HUDEP-2 (cell line): ENCODE results near the gene YKT6.

Experiments
- DNase-seq, 76 experiments: peaks; one replicate each; lab custom pipeline; 2025; ENCODE audit not compliant: unreplicated experiment in 76 of 76; lab: John Stamatoyannopoulos, UW

The YKT6 gene

GRCh38 chr7:44229546-44230105 is 28.8 kb downstream of the YKT6 start:
- DNase-seq = no peak

- no peak for DNase-seq
These were observed 29.5 kb downstream of the YKT6 start for GRCh38 chr7:44230286-44230685.

GRCh38 chr7:44231088-44231487 is 30.3 kb downstream of the YKT6 start:
- DNase-seq = no peak

- no peak for DNase-seq
These were observed 31.6 kb downstream of the YKT6 start for GRCh38 chr7:44232396-44232795.

GRCh38 chr7:44232901-44233715 is 32.3 kb downstream of the YKT6 start:
- DNase-seq = no peak

GRCh38 chr7:44235066-44235465 is 34.3 kb downstream of the YKT6 start:
- no peak for DNase-seq

- DNase-seq = no peak
These were observed 35.0 kb downstream of the YKT6 start for GRCh38 chr7:44235582-44236332.

GRCh38 chr7:44236333-44236728 is 35.6 kb downstream of the YKT6 start:
- DNase-seq = no peak

- no peak for DNase-seq
These were observed 36.9 kb downstream of the YKT6 start for GRCh38 chr7:44237696-44238095.

GRCh38 chr7:44238116-44238695 is 37.4 kb downstream of the YKT6 start:
- DNase-seq = no peak

- no peak for DNase-seq
These were observed 38.6 kb downstream of the YKT6 start for GRCh38 chr7:44239361-44239760.

GRCh38 chr7:44240376-44240775 is 39.6 kb downstream of the YKT6 start:
- DNase-seq = no peak

- DNase-seq = peak in 63 of 76 experiments; percentile 4 to 72 (median 41)
These were observed 40.3 kb downstream of the YKT6 start for GRCh38 chr7:44240983-44241510.

- no peak for DNase-seq
These were observed 41.3 kb downstream of the YKT6 start for GRCh38 chr7:44242091-44242490.

- peak in 1 of 76 experiments; percentile 14 for DNase-seq
These were observed 43.5 kb downstream of the YKT6 start for GRCh38 chr7:44244282-44244681.

GRCh38 chr7:44246396-44247113 is 45.8 kb downstream of the YKT6 start:
- DNase-seq = no peak

- no peak for DNase-seq
These were observed 47.3 kb downstream of the YKT6 start for GRCh38 chr7:44247868-44248651.

- no peak for DNase-seq
These were observed 49.0 kb downstream of the YKT6 start for GRCh38 chr7:44249639-44250234.

- DNase-seq = no peak
These were observed 50.5 kb downstream of the YKT6 start for GRCh38 chr7:44251269-44251668.
